SK-N-MC (cell line): ENCODE data around the gene KRT6B.
"Not testable (repeated sequence)": the region's sequence is repeated elsewhere in the genome, so short reads cannot be mapped to it uniquely, and the experiment has no call there.

ENCODE experiments used
- DNase-seq: peaks from one replicate; pipeline ENCODE4 v3.0.0-alpha.2; 2011; ENCODE audit warnings: low read depth, low spot score
- H3K27ac ChIP-seq: fragments of 200-600 bp; sonication (generic); 2 replicates; pipeline ENCODE4 v1.5.1; 2016; ENCODE audit warnings: mixed run types
- H3K36me3 ChIP-seq: fragments of 200-600 bp; sonication (generic); 2 replicates; pipeline ENCODE4 v1.6.1; 2017; ENCODE audit warnings: antibody characterized with exemption, low read length, mixed read lengths; ENCODE audit not compliant: insufficient read depth
- H3K4me3 ChIP-seq: fragments of 200-600 bp; sonication (generic); 2 replicates; pipeline ENCODE4 v1.5.1; 2016
- H3K9ac ChIP-seq: fragments of 200-600 bp; sonication (generic); 2 replicates; pipeline ENCODE4 v1.8.0; 2017; ENCODE audit warnings: mixed run types, mixed read lengths; ENCODE audit not compliant: insufficient read length
- H3K9me3 ChIP-seq: fragments of 200-600 bp; sonication (generic); 2 replicates; pipeline ENCODE4 v1.6.1; 2017; ENCODE audit warnings: low read depth, mild to moderate bottlenecking, antibody characterized with exemption, low read length, moderate library complexity, mixed read lengths
- EZH2 ChIP-seq: fragments of 200-600 bp; sonication (generic); IDR thresholded peaks from one replicate; pipeline ENCODE4 v1.6.1; 2017; ENCODE audit warnings: antibody characterized with exemption
- FOXP2 ChIP-seq: optimal IDR thresholded peaks from 2 replicates; pipeline ENCODE3; 2011; ENCODE audit warnings: mild to moderate bottlenecking, moderate library complexity; ENCODE audit not compliant: insufficient read depth; ENCODE audit errors: extremely low read length, control extremely low read depth
- POLR2AphosphoS5 ChIP-seq: IDR thresholded peaks from 2 replicates; pipeline ENCODE4 v1.6.1; 2012; ENCODE audit warnings: mild to moderate bottlenecking, low read depth, low read length, borderline replicate concordance

The KRT6B gene

DNA sequence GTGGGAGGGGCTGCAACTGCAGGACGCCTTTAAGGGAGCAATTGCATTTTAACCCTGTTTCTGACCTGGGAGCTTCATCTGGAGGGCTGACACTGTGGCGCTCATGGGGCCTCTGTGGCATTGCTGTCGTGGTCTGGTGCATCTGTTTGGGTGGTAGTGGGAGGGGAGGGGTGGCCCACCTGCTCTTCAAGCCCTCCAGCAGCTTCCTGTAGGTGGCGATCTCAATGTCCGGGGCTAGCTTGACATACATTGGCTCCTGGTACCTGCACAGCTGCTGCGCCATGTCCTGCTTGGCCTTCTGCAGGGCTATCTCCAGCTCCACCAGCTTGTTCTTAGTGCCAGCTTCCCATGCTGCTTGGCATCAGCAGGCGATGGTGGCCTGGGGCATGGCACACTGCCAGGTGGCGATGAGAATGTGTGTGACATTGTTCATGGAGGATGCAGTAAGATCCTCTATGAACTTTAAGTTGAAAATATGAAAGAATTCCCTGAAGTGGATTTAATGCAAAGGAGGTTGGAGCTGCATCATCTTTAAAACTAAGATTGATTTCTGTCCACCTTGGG is 38.1 kb downstream of the KRT6B start:
- Histone ChIP-seq H3K9ac (no peak overlapping the region), H3K4me3 (no peak overlapping the region), H3K9me3 (no peaks in the 10 kb centered on the region), H3K36me3 (no peaks in the 10 kb centered on the region), H3K27ac (no peak overlapping the region)
- TF ChIP-seq EZH2 (no peak), FOXP2 (no peak), POLR2AphosphoS5 (no peak)
- no peak for DNase-seq

- TF ChIP-seq FOXP2 (no peak), POLR2AphosphoS5 (no peak), EZH2 (no peak)
- no peak overlapping the region for H3K9ac ChIP-seq
Observed at GRCh38 chr12:52413202-52413601, 38.7 kb downstream of the KRT6B start.

GRCh38 chr12:52411815-52412214 is 40.1 kb downstream of the KRT6B start:
- Histone ChIP-seq H3K9me3 (no peaks in the 10 kb centered on the region), H3K27ac (no peak overlapping the region), H3K9ac (no peak overlapping the region), H3K36me3 (no peaks in the 10 kb centered on the region), H3K4me3 (no peak overlapping the region)
- TF ChIP-seq EZH2 (no peak), POLR2AphosphoS5 (no peak), FOXP2 (no peak)
- no peak for DNase-seq

More at GRCh38 chr12:52413202-52413601, 38.7 kb downstream of the KRT6B start:
- Histone ChIP-seq H3K27ac (no peak overlapping the region), H3K36me3 (no peaks in the 10 kb centered on the region), H3K4me3 (no peak overlapping the region), H3K9me3 (no peaks in the 10 kb centered on the region)
- no peak for DNase-seq

DNA sequence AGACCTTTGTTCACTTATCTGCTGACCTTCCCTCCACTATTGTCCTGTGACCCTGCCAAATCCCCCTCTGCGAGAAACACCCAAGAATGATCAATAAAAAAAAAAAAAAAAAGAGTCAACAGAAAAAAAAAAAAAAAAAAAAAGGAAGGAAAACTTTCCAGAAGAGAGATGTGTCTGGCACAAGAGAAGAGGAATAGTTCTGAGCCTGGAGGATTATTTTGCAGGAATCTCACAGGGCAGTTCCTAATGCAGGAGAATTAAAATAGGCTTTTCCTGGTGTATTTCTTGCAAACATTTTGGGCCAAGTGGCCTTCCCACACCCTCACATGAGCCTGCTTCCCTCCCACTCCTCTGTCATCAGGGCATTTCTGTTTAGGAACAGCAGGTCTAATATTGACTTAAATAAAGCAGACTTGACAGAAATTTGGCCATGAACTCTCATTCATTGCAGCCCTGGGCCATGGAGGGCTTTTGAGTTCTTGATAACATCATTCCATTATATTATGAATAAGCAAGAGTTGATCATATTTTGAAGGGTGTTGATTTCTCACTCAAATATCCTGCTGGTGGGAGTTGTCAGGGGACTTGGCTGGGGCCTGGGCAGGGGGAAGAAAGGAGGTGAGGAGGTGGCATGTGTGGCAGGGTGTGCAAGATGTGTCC is 41.2 kb downstream of the KRT6B start:
- H3K4me3 ChIP-seq, H3K9me3 ChIP-seq, DNase-seq, H3K9ac ChIP-seq, H3K27ac ChIP-seq, H3K36me3 ChIP-seq: not testable (repeated sequence)

GRCh38 chr12:52407918-52408317 is 44.0 kb downstream of the KRT6B start:
- no peak overlapping the region for H3K9ac ChIP-seq
- no peak overlapping the region for H3K4me3 ChIP-seq
- TF ChIP-seq POLR2AphosphoS5 = no peak
- TF ChIP-seq EZH2 = no peak
- no peak for TF ChIP-seq FOXP2
- no peaks in the 10 kb centered on the region for H3K9me3 ChIP-seq
- no peak overlapping the region for H3K27ac ChIP-seq
- no peaks in the 10 kb centered on the region for H3K36me3 ChIP-seq
- DNase-seq = no peak

- TF ChIP-seq FOXP2 (no peak), EZH2 (no peak), POLR2AphosphoS5 (no peak)
- no peak within 1 kb of the TSS for H3K4me3 ChIP-seq
- H3K9me3 ChIP-seq = no peaks in the 10 kb centered on the region
- no peak for DNase-seq
- H3K27ac ChIP-seq = no peak within 1 kb of the TSS
- no peak within 1 kb of the TSS for H3K9ac ChIP-seq
- no peaks in the 10 kb centered on the region for H3K36me3 ChIP-seq
Observed at GRCh38 chr12:52405922-52406385, 46.0 kb downstream of the KRT6B start, which contains the start of gene KRT82. KRT82 (minus strand) TSS chr12:52406335; CDS start chr12:52406277, 58 bp downstream.

DNA sequence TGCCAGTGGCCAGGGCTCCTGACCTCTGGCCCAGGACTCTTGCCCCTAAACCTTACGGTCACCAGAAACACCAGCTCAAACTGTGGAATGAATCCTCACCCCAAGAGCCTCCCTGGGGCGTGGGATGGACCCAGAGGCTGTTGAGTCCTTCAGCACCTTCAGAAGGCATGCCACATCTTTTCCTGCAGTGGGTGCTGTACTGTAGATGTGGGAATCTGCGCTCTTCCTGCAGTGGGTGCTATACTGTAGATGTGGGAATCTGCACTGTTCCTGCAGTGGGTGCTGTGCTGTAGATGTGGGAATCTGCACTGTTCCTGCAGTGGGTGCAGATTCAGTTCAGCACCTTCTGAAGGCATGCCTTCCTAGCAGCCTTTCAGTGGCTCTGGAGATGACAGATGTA is 47.0 kb downstream of the KRT6B start:
- DNase-seq = no peak
- Histone ChIP-seq H3K9ac (no peak overlapping the region), H3K4me3 (no peak overlapping the region), H3K9me3 (no peaks in the 10 kb centered on the region), H3K27ac (no peak overlapping the region), H3K36me3 (no peaks in the 10 kb centered on the region)
- no peak for TF ChIP-seq POLR2AphosphoS5
- no peak for TF ChIP-seq EZH2
- TF ChIP-seq FOXP2 = no peak

DNA sequence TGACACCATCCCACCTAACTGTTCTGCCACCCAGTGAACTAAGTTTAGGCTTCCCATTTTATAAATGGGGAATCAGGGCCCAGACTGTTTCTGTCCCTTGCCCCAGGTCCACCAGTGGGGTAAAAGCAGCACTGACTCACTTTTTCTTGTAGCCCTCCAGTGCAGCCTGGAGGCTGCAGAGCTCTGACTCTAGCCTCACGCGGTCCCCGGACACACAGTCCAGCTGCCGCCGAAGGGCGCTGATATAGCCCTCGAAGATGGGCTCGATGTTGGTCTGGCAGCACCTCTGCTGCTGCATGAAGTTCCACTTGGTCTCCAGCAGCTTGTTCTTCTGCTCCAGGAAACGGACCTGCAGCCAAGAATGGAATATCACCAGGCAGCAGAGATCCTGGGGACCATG is 48.4 kb downstream of the KRT6B start:
- no peak for DNase-seq
- no peak overlapping the region for H3K9ac ChIP-seq
- no peak overlapping the region for H3K4me3 ChIP-seq
- H3K36me3 ChIP-seq = no peaks in the 10 kb centered on the region
- no peak overlapping the region for H3K27ac ChIP-seq
- TF ChIP-seq POLR2AphosphoS5 = no peak
- TF ChIP-seq EZH2 = no peak
- TF ChIP-seq FOXP2 = no peak
- H3K9me3 ChIP-seq = no peaks in the 10 kb centered on the region

- no peaks in the 10 kb centered on the region for H3K9me3 ChIP-seq
- H3K9ac ChIP-seq = no peak overlapping the region
- H3K36me3 ChIP-seq = no peaks in the 10 kb centered on the region
- no peak overlapping the region for H3K4me3 ChIP-seq
- no peak overlapping the region for H3K27ac ChIP-seq
- no peak for TF ChIP-seq FOXP2
- no peak for TF ChIP-seq EZH2
- no peak for DNase-seq
Observed at GRCh38 chr12:52402873-52403540, 48.9 kb downstream of the KRT6B start.
